ENCODE data around the gene KCNK7.

DNA sequence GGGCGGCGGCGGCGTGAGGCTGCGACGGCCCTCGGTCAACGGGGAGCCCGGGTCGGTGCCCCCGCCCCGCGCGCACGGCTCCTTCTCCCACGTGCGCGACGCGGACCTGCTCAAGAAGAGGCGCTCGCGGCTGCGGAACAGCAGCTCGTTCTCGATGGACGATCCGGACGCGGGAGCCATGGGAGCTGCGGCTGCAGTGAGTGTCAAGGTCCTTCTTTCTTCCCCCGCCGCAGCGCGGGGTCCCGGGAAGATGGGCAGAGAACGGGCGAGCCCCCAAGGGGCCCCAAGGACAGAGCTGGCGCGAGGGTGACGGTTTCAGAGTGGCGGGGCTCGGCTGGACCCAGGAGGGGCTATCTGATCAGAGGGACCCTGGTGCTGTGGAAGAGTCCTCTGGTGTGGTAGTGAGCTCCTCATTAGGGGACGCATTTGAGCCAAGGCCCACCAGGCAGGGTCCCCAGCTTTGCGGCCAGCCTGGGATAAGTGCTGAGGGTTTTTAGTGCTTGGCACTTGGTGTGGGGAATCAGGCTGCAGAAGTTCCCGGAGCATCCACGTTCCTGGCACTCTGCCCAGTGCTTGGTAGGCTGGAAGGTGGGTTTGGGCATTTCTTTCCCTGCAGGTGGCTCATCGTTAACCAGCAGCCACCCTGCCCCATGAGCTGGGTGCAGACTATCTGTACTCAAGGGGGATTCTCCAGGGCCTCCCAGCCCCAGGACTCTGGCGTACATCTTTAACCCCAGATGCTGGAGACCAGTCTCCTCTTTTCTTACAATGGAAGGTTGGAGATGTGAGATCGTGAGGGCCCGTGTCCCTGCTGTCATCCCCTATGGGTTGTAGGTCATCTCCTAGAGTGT is 10.0 kb downstream of the KCNK7 start:
- TF ChIP-seq REST (IDR thresholded peaks at IDR 0.05; ENCODE audit: insufficient read depth in 1 of 2, low read depth in 2 of 2, low read length in 2 of 2): no peak
- TF ChIP-seq TAF1 (IDR thresholded peaks at IDR 0.05; ENCODE audit: borderline replicate concordance, insufficient read depth, low read length): no peak
- no peak for TF ChIP-seq POLR2AphosphoS5 (IDR thresholded peaks at IDR 0.05; ENCODE audit: low read depth, low read length)

All from PFSK-1 (cell line).